NCI-H1105 treated with DMSO at 0.1 percent for 48 hours (cell line): ENCODE measurements around the gene PRKAG2.

Source experiments
- DNase-seq: peaks from one replicate; lab custom pipeline; 2025; lab: John Stamatoyannopoulos, UW

Gene PRKAG2

DNA sequence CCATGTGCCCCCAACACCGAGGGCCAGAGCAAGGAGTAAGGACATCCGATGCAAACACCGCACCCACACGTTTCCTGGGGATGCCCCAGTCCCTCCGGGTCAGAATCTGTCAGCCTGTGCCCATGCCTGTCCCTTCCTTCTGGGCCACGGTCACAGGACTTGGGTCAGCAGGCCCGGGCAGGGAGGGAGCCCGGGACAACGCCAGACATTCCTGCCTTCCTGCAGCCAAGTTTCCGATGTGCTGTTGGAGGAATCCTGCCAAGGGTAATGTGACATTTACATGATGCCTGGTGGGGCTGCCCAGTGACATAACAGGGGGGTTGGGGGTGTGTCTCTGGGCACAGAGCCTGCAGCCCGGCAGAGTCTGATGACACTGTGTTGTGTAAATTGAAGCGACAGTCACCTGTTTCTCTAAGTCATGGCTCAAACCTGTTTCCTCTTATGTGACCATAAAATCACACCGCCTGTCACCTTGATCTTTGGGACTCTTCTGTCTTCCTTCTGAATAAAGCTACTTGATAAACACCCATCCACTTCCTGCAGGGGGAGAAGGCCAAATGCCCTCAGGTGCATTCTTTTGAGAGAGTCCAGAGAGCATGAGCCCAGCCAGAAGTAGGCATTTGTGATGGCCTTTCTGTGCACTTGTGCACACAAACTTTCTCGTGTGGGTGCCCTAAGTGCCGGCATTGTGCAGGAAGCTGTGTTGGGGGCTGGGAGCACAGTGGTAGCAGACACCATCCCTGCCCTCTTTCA is 181.9 kb downstream of the PRKAG2 start:
- DNase-seq = peak; percentile 6

DNA sequence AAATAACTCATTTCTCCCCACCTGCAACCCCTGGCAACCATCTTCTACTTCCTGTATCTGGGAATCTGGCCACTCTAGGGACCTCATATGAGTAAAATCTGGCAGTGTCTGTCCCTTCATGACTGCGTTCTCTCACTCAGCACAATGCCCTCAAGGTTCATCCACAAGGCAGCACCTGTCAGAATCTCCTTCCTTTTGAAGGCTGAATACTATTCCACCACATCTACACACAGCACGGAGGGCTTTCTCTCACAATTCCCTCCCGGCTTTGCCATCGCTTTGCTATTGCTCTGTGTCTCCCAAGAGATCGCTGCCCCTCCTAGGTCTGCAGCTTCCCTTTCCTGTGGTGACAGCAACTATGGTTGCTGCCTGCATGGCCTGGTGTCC is 182.5 kb downstream of the PRKAG2 start:
- no peak for DNase-seq

DNA sequence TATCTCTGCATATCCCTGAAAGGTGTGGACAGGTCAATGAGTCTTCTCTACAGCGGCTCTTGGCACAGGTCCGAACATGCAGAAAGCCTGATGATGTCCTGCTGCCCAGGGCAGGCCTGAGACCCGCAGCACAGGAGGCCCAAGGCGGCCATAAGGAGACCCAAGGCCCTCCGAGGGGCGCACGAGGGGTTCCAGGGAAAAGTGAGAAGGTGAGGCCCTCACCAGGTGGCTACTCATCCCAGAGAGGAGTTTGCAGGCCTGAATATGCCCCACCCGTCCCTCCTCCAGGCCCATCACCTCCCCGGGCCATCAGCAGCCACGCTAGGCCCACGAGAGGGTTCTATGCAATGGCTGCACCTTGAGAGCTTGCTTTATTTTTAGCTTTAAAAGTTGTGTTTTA is 183.8 kb downstream of the PRKAG2 start:
- DNase-seq = no peak

DNA sequence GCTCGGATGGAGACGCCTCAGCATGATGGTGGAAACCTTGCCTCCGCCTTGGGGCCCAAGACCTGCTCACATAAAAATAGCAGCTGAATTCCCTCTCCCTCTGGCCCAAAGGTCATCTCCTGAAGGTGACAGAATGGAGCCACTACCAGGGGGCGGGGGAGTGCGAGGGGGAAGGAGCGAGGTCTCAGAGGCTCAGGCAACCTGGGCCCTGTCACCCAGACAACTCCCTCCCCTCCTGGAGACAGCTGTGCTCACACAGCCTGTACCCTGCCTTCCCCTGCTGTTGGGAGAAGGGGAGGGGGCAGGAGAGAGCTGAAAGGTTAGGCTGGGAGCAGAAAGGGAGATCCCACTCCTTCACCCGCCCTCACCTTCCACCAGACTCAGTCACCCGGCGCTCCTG is 184.2 kb downstream of the PRKAG2 start:
- no peak for DNase-seq

DNA sequence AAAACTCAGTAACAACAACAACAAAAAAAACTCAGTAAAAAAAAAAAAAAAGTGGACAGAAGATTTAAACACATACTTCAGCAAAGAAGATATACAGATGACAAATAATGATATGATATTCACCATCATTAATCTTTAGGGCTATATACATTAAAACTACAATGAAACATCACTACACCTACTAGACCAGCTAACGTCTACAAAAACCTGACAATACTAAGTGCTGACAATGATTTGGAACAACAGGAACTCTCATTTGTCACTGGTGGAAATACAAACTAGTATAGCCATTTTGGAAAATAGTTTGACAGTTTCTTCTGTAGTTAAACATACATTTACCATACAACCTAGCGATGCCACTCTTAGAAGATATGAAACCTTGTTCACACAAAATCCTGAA is 185.5 kb downstream of the PRKAG2 start:
- no peak for DNase-seq

DNA sequence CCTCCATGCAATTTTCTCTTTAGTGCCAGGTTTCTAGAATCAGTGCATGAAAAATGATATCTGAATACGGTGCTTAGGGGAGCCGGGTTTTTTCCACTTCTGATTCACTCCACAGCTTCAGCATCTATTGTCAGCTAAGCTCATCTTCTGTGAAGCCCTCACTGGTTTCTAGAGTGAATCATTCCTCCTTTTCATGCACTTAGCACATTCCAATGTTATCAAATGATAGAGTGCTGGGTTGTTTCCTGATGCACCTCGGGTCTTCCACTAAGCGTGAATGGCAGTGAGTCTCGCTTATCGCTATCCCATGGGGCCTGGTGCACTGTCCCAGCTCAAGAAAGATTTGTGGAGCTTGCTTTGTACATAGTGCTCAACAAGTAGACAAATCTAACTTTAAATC is 186.3 kb downstream of the PRKAG2 start:
- no peak for DNase-seq

DNA sequence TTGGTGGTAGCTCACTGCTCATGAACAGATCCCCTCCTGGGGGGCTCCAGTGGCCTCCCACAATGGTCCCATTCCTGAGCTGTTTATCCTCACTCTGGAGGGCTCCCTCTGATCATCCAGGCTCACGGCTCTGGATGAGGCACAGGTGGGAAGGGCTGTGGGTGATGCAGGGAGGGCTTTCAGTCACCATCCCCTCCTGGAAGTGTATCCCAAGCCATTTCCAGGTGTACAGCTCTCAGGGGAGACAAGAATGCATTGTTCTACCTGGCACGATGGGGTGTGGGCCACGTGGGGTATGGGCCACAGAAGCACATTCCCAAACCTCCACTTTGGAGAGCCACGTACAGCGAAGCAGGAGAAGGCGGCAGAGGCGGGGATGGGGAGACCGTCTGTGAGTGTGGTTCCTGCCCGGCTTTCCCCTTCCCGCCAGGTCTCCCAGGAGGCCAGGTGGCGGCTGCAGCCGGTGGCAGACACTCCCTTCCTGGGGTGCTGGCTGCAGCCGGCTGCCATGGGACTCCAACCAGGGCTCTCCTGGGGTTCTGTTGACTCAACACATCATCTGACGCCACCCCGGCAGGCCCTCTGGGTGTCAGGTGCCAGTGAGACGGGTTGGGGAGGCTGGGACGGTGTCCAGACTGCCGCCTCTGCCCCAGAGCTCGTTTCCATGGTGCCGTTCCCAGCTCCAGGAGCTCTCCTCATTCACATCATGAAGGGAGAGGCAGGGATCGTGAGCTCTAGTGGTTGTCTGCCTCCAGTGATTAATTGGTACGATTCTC is 187.5 kb downstream of the PRKAG2 start:
- DNase-seq = peak; percentile 83

DNA sequence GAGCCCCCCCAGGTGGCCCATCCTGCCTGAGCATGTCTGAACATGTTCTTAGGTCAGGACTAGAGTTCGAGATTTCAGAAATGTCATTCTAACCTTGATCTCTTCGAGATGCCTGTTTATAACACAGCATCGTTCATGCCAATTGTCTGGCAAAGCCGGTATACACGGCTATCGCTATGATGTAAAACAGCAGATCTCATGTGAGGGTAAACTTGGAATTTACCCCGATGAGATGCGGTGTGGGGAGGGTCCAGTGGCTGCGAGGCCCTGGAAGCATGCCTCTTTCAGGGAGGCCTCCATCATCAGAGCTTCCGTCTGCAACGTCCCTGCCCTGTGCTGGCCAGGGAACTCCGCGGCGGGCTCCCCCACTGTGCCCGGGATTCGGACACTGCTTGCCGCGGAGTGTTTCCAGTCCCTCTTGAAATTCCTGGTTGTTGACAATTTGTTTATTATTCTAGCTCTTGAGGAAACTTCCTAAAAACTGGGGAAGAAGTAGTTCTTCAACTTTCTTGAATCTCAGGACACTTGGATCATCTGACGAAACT is 188.6 kb downstream of the PRKAG2 start:
- no peak for DNase-seq

DNA sequence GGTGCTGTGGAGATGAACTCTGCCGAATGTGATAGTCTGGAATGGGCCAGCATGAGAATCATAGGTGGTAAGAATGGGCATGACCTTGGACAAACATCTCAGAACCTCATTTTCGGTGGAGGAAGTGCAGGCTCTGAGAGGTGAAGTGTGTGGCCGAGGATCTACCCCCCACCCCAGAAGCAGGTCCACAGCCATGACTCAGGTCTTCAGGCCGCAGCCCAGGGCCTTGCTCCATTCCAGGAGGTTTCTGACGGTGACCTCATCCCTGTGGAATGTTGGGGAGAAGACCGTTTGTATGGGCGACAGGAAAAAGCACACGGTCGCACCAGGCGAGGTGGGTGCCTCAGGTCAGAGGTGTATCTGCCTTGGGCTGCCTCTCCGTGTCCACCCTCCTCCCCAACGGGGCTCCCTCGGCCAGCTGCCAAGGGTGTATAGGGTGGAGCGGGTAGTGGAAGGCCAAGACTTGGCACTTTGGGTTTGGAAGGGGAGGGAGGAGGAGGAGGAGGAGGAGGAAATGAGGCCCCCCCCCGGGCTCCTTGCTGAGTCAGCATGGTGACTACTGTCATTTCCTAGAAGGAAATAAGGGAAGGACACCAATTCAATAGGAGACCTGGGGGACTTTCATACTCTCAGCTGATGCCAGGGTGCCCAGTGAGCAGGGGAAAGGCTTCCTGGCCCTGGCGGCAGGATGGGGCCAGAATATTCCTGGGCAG is 189.2 kb downstream of the PRKAG2 start:
- no peak for DNase-seq

DNA sequence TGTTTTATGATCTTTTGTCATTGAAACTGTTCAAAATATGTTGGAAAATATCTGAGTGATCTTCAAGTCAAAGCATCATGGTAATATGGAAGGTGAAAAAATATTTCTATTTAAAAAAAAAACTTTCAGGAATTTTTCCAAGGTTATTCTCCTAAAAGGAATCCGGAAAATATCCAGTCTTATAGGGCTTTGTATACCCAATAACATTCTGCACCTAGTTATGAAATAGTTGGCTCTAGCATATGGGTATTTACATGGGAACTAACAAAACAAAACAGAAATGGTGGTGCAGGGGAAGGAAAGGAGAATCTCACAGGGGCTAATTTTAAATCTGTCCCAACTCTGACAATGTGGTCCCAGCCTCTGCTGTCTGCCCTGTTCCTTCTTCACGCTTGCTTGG is 190.1 kb downstream of the PRKAG2 start:
- DNase-seq = no peak

DNA sequence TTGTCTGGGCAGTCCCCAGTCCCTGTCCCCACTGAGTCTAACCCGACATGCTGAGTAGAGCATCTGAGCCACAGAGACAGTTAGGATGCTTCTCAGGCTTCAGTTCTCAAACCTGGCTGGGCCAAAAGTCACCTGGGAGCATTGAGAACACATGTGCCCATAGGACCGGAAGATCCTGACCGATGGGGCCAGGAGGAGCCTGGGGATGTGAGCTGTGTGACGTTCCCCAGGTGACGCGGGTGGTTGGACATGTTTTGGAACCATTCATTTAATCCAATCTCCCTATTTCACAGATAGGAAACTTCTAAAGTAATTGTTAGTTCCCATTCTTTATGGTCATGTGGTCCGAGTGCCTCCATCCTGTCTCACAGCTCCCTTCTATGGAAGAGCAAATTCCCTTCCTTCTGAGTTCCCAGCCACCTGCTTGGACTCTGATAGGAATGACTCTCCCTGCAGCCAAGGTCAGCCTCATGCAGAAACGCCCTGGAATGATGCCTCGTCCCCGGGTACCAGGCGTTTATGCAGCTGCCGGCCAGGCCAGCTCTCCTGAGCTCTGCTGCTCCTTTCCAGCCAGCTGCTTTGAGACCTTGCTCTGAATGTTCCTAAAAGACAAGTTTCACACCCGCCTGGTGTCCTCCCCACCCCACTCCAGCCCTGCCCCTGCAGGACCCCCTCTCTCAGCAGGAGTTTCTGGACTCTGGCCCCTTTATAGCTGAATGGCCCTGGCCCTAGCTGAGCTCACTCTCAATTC is 190.7 kb downstream of the PRKAG2 start:
- no peak for DNase-seq

DNA sequence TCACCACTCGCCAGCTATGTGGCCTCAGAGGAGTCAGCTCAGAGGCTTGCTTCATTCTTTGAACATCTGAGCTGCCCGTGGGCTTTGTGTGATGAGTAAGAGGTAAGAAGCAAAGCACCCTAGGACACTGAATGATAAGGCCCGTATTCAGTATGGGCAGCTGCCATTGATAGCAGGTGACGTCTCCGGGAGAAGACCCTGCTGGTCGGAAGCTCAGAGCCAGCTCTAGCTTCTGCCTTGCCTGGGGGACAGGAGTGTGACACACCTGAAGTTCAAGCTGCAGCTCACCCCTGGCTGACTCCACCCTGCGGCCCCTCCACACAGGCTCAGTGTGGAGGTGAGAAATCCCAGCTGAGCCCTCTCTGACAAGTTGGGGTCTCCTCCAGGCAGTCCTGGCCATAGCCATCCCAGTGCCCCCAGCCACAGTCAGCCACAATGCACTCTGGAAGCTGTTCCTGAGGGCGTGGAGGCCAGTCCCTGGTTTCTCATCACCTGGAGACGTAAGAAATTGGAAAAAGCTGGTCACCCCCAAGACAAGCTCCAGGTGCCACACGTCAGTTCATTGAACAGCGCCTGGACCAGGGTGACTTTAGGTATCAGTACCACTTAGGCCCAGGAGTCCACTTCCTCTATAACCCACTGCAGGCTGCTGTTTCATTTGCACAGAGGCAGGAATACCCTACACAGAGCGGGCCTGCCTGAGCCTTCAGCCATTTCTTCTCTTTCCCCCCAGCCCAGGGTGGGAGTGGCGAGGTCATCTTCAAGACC is 192.3 kb downstream of the PRKAG2 start:
- DNase-seq = no peak

DNA sequence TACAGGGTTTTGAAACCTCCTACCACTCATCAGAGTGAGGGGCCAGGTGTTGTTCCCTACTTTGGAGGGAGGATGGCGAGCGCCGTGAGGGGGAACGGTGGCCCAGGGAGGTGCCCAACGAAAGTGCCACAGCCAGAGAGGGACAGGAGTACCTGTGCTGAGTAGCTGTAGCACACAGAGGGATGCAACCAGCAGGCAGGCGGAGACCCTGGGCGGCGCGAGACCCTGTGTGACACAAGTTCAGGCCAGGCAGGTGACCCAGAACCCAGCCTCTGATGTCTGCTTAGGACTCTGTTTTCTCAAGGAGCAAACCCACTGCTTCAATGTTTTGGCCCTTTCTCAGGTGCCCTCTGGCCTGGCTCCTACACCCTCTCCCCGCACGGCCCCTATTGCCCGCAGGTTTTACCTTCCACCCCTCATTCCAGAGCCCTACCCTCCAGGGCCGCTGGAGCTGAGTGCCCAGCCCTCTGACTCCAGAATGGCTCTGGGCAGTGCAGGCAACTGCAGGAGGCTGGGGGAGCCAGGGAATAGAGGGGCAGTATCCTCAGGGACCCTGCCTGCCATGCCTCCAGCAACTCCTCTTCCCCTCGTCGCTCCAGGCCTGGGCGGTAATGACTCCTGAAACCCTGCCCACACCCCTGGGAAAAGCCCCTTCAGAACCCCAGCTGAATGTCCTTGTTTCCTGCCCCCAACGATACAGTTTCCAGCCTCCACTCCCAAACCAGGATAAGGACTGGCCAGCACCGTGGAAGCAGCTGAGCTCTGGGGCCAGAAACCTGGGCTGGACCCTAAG is 193.1 kb downstream of the PRKAG2 start:
- no peak for DNase-seq

DNA sequence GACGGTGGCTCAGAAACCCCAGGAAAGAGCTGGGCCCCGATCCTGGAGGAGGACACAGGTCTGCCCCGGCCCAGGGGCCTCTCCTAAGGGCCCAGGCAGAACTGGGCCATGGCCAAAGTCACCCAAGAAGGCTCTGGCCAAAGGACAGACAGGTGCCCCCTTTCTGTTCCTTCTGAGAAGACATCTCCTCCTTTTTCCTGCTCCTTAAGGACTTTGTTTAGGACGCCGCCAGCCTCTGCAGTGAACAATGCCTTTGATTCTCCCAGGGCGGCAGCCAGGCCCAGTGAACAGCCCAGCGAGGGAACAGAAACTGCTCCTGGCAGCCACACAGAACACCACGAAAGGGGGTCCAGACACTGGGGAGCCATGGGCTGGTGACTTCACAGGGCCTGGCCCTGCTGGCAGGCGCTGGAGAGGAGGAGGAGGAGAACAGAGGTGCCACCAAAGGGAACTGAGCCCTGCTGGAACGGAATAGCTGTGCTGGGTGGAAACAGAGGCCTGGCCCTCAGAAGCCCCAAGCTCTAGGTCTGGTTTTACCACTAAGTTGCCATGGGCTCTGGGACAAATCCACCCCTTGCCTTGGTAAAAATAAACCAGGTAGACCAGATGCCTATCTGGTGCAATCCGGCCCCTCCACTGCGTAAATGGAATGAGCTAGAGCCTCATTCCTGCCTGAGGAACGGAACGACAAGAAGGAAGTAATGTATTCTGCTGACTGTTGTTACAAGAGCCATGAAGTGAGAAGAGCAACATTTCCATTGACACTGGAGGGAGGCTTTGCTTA is 193.9 kb downstream of the PRKAG2 start:
- no peak for DNase-seq

DNA sequence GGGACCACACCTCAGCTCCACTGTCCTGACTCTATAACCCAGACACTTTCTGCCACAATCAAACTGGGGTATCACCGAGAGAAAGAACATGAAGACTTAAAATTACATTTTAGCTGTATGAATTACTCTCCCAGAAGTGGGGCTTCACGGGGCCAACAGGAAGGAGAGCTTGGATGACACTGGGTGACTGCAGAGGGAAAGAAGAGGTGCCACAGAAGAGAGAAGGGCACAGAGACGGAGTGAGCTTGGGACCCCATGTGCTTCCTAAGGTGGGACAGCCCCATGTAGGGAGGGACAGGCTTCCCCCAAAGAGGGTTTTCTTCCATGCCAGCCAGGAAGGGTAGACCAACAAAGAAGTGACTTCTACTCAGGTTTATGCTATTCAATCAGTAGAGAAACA is 195.2 kb downstream of the PRKAG2 start:
- DNase-seq = no peak

DNA sequence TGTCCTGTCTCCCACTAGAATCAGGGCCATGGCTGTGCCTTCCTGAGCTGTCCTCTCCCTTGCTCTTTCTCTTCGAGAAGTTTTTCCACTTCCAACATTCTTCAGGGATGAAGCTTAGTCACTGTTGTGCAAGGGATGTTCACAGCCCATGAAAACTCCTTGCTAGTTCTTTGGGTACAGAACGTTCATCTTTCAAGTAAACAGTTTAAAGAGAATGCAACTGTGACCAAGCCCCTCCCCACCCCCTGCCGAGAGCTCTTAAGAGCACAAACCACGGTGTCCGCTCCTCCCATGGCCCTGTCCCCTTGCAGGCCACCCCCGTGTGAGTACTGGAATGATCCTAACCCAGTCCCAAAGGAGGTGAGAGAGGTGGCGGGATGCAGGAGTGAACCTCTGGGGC is 196.1 kb downstream of the PRKAG2 start:
- no peak for DNase-seq

DNA sequence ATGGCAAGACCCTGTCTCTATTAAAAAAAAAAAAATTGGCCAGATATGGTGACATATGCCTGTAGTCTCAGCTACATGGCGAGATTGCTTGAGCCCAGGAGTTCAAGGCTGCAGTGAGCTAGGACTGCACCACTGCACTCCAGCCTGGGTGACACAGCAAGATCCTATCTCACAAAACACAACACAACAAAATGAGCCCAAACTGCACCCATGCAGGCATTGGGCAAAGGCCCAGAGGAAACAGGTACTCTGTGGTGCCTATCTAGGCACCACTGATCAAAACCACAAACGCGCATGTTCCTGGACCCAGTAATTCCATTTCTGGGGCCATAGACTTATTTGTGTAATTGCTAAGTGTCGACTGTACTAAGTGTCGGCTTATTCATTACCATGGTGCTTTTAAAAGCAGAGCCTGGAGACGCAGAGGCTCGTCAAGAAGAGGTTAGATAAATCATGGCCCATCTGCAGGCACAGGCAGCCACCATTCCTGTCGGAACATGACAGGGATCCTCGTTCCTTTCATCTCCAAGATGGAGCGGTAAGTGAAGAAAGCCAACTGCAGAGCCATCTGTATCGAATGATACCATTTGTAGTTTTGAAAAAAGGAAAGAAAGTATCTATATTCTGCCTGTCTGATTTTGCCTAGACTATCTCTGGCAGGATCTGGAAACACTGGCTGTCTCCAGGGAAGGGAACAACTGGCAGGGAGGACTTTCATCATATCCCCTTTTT is 196.9 kb downstream of the PRKAG2 start:
- DNase-seq = no peak

DNA sequence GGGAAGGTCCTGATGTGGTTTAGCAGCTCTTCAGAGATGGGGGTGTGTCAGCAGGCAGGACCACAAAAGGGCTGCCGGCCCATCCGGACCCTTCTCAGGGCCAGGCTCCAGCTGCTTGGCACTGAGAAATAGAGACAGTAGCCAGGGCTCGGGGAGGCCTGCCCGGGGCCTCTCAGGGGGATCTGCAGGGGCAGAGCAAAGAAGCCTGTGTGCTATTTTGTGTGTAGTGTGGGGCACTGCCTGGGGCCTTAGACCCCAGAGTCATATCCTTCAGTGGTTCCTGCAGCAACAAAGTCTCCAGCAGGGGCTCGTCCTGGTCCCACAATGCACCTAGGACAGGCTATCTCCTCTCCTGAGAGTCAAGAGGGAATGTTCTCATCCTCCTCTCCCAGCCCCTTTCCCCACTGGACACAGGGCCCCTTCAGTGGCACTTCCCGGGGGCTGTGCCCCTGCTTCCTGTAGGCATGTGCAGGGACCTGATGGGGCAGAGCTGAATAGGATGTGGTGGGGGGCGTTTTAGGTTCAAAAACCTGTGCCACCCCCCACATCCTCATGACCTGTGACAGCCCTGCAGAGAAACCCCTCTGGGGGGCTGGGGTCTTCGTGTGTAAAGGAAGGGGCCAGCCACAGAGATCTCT is 197.7 kb downstream of the PRKAG2 start:
- DNase-seq = no peak
